Skeletal muscle tissue (tissue), 4 donors: Measurements from ENCODE around the gene SRGAP3. TPM values are rescaled to one million over a fixed set of nuclear protein-coding genes. Genes with fewer than 3 reads are reported as not detected.

Experiments
- H3K27ac ChIP-seq: one replicate; pipeline ENCODE4 v1.7.0; 2013; ENCODE audit warnings: mild to moderate bottlenecking, low read depth, low read length, inconsistent platforms
- H3K27me3 ChIP-seq, 3 donors: one replicate each; pipeline ENCODE4 v1.7.0; 2013; ENCODE audit warnings: low read length in 3 of 3; ENCODE audit not compliant: control insufficient read depth in 3 of 3, insufficient read depth in 3 of 3
- H3K36me3 ChIP-seq, 3 donors: one replicate each; pipeline ENCODE4 v1.7.0; 2013; ENCODE audit warnings: low read length in 3 of 3; ENCODE audit not compliant: control insufficient read depth in 3 of 3, insufficient read depth in 3 of 3
- H3K4me1 ChIP-seq, 3 donors: one replicate each; pipeline ENCODE4 v1.7.0; 2013; ENCODE audit warnings: low read length in 3 of 3, mild to moderate bottlenecking in 3 of 3; ENCODE audit not compliant: control insufficient read depth in 3 of 3, insufficient read depth in 3 of 3
- H3K4me3 ChIP-seq, 3 donors: one replicate each; pipeline ENCODE4 v1.7.0; 2013; ENCODE audit warnings: low read length in 3 of 3
- H3K9ac ChIP-seq, 3 donors: one replicate each; pipeline ENCODE4 v1.7.0; 2013; ENCODE audit warnings: low read length in 3 of 3, mild to moderate bottlenecking in 3 of 3, moderate library complexity in 2 of 3, low read depth in 1 of 3
- H3K9me3 ChIP-seq, 3 donors: one replicate each; pipeline ENCODE4 v1.7.0; 2013; ENCODE audit warnings: low read length in 3 of 3; ENCODE audit not compliant: control insufficient read depth in 3 of 3
- total RNA-seq: library from RNA; depleted of rRNA; stranded (reverse); fragments of >200 nt; gene quantifications from one replicate; pipeline ENCODE4 v1.2.3, GENCODE V29; 2014
- donor health status: Osteomylitis.

Gene SRGAP3
- total RNA-seq, 1 donor from 2014 or later, result 15.7 TPM

- Histone ChIP-seq H3K9ac (no peak overlapping the region), H3K4me1 (peaks cover 0 to 6% (median 3%) of the 10 kb centered on the region in 3 donors), H3K27ac (no peak overlapping the region), H3K36me3 (no peaks in the 10 kb centered on the region), H3K9me3 (no peaks in the 10 kb centered on the region), H3K27me3 (no peaks in the 10 kb centered on the region), H3K4me3 (no peak overlapping the region)
Observed at GRCh38 chr3:9196020-9196419, 53.4 kb downstream of the SRGAP3 start.

- Histone ChIP-seq H3K27ac (no peak overlapping the region), H3K9ac (no peak overlapping the region), H3K9me3 (no peaks in the 10 kb centered on the region), H3K27me3 (no peaks in the 10 kb centered on the region), H3K4me3 (no peak overlapping the region), H3K36me3 (no peaks in the 10 kb centered on the region), H3K4me1 (peaks cover 0 to 3% (median 3%) of the 10 kb centered on the region in 3 donors)
Observed at GRCh38 chr3:9195390-9195789, 54.1 kb downstream of the SRGAP3 start.

GRCh38 chr3:9194509-9195184 is 54.8 kb downstream of the SRGAP3 start:
- Histone ChIP-seq H3K9ac (no peak overlapping the region), H3K27me3 (no peaks in the 10 kb centered on the region), H3K4me3 (no peak overlapping the region), H3K4me1 (peaks cover 0 to 3% (median 0%) of the 10 kb centered on the region in 3 donors), H3K9me3 (no peaks in the 10 kb centered on the region), H3K27ac (no peak overlapping the region), H3K36me3 (no peaks in the 10 kb centered on the region)

- Histone ChIP-seq H3K9ac (no peak overlapping the region), H3K27ac (no peak overlapping the region), H3K9me3 (no peaks in the 10 kb centered on the region)
Observed at GRCh38 chr3:9193633-9194195, 55.7 kb downstream of the SRGAP3 start.

GRCh38 chr3:9193211-9193610 is 56.2 kb downstream of the SRGAP3 start:
- no peak overlapping the region for H3K4me3 ChIP-seq
- H3K4me1 ChIP-seq, result no peaks in the 10 kb centered on the region
- H3K9me3 ChIP-seq, result no peaks in the 10 kb centered on the region
- no peak overlapping the region for H3K27ac ChIP-seq
- no peaks in the 10 kb centered on the region for H3K36me3 ChIP-seq
- no peak overlapping the region for H3K9ac ChIP-seq
- H3K27me3 ChIP-seq, result no peaks in the 10 kb centered on the region

More at GRCh38 chr3:9193633-9194195, 55.7 kb downstream of the SRGAP3 start:
- no peak overlapping the region for H3K4me3 ChIP-seq
- H3K36me3 ChIP-seq, result no peaks in the 10 kb centered on the region
- peaks cover 0 to 3% (median 0%) of the 10 kb centered on the region in 3 donors for H3K4me1 ChIP-seq
- H3K27me3 ChIP-seq, result no peaks in the 10 kb centered on the region

GRCh38 chr3:9192248-9193025 is 57.0 kb downstream of the SRGAP3 start:
- no peaks in the 10 kb centered on the region for H3K36me3 ChIP-seq
- no peaks in the 10 kb centered on the region for H3K9me3 ChIP-seq
- H3K4me1 ChIP-seq, result no peaks in the 10 kb centered on the region
- no peak overlapping the region for H3K4me3 ChIP-seq
- no peak overlapping the region for H3K27ac ChIP-seq
- no peaks in the 10 kb centered on the region for H3K27me3 ChIP-seq
- no peak overlapping the region for H3K9ac ChIP-seq

- Histone ChIP-seq H3K9me3 (no peaks in the 10 kb centered on the region), H3K27ac (no peak overlapping the region), H3K4me1 (no peaks in the 10 kb centered on the region), H3K9ac (no peak overlapping the region), H3K4me3 (no peak overlapping the region), H3K36me3 (no peaks in the 10 kb centered on the region), H3K27me3 (no peaks in the 10 kb centered on the region)
Observed at GRCh38 chr3:9190276-9190675, 59.2 kb downstream of the SRGAP3 start.

GRCh38 chr3:9188583-9188982 is 60.9 kb downstream of the SRGAP3 start:
- H3K36me3 ChIP-seq, result no peaks in the 10 kb centered on the region
- H3K9me3 ChIP-seq, result no peaks in the 10 kb centered on the region
- H3K4me1 ChIP-seq, result peaks cover 4 to 11% (median 10%) of the 10 kb centered on the region in 3 donors
- H3K9ac ChIP-seq, result no peak overlapping the region
- H3K27me3 ChIP-seq, result no peaks in the 10 kb centered on the region
- no peak overlapping the region for H3K27ac ChIP-seq
- H3K4me3 ChIP-seq, result no peak overlapping the region

GRCh38 chr3:9185701-9186100 is 63.7 kb downstream of the SRGAP3 start:
- Histone ChIP-seq H3K9ac (no peak overlapping the region), H3K9me3 (no peaks in the 10 kb centered on the region), H3K27me3 (no peaks in the 10 kb centered on the region), H3K27ac (no peak overlapping the region), H3K4me3 (no peak overlapping the region), H3K4me1 (peaks cover 10 to 15% (median 13%) of the 10 kb centered on the region in 3 donors), H3K36me3 (no peaks in the 10 kb centered on the region)

GRCh38 chr3:9185046-9185445 is 64.4 kb downstream of the SRGAP3 start:
- Histone ChIP-seq H3K4me1 (peaks cover 10 to 15% (median 13%) of the 10 kb centered on the region in 3 donors), H3K36me3 (no peaks in the 10 kb centered on the region), H3K27ac (no peak overlapping the region), H3K27me3 (no peaks in the 10 kb centered on the region), H3K9ac (no peak overlapping the region), H3K9me3 (no peaks in the 10 kb centered on the region), H3K4me3 (no peak overlapping the region)
